Muscle layer of colon (tissue), 2 donors: ENCODE data around the gene MED13L.
"Not testable (repeated sequence)": the region's sequence is repeated elsewhere in the genome, so short reads cannot be mapped to it uniquely, and the experiment has no call there.

Source experiments
- H3K27ac ChIP-seq: one replicate; pipeline ENCODE4 v1.7.0; 2013; ENCODE audit warnings: low read depth, mild to moderate bottlenecking, low read length, moderate library complexity
- H3K27me3 ChIP-seq, 2 donors: one replicate each; pipeline ENCODE4 v1.7.0; 2013; ENCODE audit warnings: low read length in 2 of 2, mild to moderate bottlenecking in 2 of 2; ENCODE audit not compliant: insufficient read depth in 2 of 2, control insufficient read depth in 1 of 2
- H3K36me3 ChIP-seq: one replicate; pipeline ENCODE4 v1.7.0; 2013; ENCODE audit warnings: mild to moderate bottlenecking, low read length; ENCODE audit not compliant: insufficient read depth
- H3K4me1 ChIP-seq: one replicate; pipeline ENCODE4 v1.7.0; 2013; ENCODE audit warnings: mild to moderate bottlenecking, low read length; ENCODE audit not compliant: insufficient read depth
- H3K4me3 ChIP-seq, 2 donors: one replicate each; pipeline ENCODE4 v1.7.0; 2013; ENCODE audit warnings: low read length in 2 of 2, low read depth in 1 of 2, mild to moderate bottlenecking in 1 of 2, moderate library complexity in 1 of 2
- H3K9ac ChIP-seq: one replicate; pipeline ENCODE4 v1.7.0; 2013; ENCODE audit warnings: low read length
- H3K9me3 ChIP-seq: one replicate; pipeline ENCODE4 v1.7.0; 2013; ENCODE audit warnings: mild to moderate bottlenecking, low read length
- donor health status: abdominal sarcoma.
- donor health status: Adenocarcinoma of cecum.

Gene MED13L

DNA sequence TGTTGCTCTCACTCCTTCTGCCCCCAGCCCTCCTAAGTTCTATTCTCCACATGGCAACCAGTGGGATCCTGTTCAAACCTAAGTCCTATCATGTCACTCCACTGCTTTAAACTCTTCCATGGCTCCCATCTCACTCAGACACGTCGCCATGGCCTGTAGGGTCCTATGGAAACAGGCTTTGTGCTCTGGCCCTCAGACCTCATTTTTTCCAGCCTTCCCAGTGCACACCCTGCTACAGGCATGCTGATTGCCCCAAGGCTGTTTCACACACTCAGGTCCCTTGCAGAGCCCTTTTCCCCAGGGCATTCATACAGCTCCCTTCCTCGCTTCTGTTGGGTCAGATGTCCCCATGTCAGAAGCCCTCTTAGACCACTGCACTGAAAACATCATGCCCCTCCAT lies 11.2 kb upstream of the MED13L start:
- H3K27me3 ChIP-seq = no peaks in the 10 kb centered on the region
- no peak overlapping the region for H3K4me3 ChIP-seq
- H3K36me3 ChIP-seq = no peaks in the 10 kb centered on the region
- H3K4me1 ChIP-seq = no peaks in the 10 kb centered on the region
- no peaks in the 10 kb centered on the region for H3K9me3 ChIP-seq
- no peak overlapping the region for H3K9ac ChIP-seq
- H3K27ac ChIP-seq = no peak overlapping the region

DNA sequence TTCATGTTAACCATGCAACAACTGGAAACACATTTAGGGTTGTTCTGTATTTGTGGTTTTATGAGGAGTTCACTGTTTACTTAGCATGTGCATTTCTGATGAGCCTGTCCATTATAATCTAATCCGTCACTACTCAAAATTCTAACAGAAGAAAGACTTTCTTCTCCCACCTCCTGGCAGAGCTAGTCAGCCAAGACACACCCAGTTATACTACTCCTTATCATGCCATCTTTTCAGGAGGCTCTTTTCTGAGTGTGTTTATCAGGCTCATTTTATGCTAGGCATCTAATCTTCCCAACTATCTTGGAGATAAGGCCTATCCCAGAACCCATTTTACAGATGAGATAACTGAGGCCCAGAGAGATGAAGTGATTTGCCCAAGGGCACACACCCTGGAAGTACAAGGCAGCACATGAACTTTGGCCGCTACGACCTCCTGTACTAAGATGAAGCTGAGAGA lies 10.4 kb upstream of the MED13L start:
- H3K27ac ChIP-seq = no peak overlapping the region
- H3K4me1 ChIP-seq = no peaks in the 10 kb centered on the region
- no peaks in the 10 kb centered on the region for H3K36me3 ChIP-seq
- no peaks in the 10 kb centered on the region for H3K27me3 ChIP-seq
- H3K9me3 ChIP-seq = no peaks in the 10 kb centered on the region
- no peak overlapping the region for H3K4me3 ChIP-seq
- H3K9ac ChIP-seq = no peak overlapping the region

DNA sequence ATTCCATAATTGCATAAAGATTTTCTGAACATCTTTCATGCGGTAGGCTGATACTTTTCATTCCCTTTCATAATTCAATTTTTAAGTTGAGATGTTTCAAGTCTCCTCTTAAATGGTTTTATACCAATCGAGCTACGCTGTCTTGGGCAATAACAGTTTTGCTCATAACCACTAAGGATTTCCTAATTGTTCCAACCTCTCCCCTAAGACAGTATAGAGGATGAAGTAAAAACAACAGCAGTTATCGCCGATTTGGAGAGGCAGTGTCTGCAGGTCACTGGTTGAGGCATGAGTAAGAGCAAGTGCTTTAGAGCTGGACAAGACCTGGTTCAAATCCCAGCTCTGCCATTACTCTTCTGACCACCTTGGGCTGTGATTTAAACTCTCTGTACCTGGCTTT lies 6.9 kb upstream of the MED13L start:
- Histone ChIP-seq H3K9me3 (no peaks in the 10 kb centered on the region), H3K4me3 (no peak overlapping the region), H3K36me3 (no peaks in the 10 kb centered on the region), H3K4me1 (no peaks in the 10 kb centered on the region), H3K9ac (no peak overlapping the region), H3K27me3 (no peaks in the 10 kb centered on the region), H3K27ac (no peak overlapping the region)

DNA sequence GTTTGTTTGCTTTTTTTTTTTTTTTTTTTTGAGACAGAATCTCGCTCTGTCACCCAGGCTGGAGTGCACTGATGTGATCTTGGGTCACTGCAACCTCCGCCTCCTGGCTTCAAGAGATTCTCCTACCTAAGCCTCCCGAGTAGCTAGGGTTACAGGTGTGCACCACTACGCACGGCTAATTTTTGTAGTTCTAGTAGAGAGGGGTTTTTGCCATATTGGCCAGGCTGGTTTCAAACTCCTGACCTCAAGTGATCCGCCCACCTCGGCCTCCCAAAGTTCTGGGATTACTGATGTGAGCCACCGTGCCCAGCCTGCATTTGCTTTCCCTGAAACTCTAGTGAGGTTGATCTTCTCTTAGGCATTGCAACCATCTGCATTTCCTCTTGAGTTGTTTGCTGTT lies 6.4 kb upstream of the MED13L start:
- not testable (repeated sequence) for H3K27ac ChIP-seq, H3K4me3 ChIP-seq, H3K9ac ChIP-seq, H3K9me3 ChIP-seq, H3K4me1 ChIP-seq, H3K36me3 ChIP-seq, H3K27me3 ChIP-seq

DNA sequence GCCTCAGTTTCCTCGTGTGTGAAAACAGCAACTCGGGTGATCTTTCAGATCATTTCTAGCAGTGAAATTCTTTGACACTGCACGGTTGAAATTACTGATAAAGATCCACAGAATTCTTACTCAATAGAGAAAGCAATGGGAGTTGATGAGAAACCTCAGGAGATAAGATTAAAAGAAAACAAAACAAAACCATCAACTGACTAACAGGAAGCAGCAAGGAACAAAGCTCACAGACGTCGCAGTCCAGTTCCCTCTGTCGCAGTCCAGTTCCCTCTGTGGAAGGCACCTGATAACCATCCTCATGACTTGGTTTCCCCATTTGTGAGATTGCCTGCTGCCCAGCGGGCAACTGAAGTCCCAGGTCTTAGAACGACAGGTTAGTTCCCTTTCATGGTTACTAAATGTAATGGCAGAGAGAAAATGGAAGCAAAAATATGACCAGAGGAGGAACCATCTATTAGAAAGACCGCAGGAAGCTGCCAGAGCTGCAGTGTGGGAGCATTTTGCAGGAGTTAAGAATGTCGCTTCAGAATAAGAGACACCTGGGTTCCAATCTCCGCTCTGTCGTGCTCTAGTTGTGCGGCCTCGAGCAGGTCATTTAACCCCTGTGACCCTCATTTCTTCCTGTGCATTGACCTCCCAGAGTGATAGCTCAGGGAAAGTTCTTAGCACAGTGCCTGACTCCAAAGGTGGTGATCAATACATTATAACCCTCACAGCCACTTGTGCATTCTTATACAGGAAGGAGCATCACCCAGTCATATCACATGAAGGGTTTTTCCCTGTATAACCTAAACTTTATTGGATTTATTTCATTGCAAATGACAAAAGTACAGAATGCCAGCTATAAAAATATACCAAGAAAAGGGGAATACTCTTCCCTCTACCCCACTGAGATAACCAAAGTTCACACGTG lies 5.1 kb upstream of the MED13L start:
- no peak overlapping the region for H3K27ac ChIP-seq
- H3K27me3 ChIP-seq = no peaks in the 10 kb centered on the region
- H3K36me3 ChIP-seq = no peaks in the 10 kb centered on the region
- no peak overlapping the region for H3K9ac ChIP-seq
- H3K4me1 ChIP-seq = peaks cover 5% of the 10 kb centered on the region
- no peak overlapping the region for H3K4me3 ChIP-seq
- H3K9me3 ChIP-seq = no peaks in the 10 kb centered on the region

DNA sequence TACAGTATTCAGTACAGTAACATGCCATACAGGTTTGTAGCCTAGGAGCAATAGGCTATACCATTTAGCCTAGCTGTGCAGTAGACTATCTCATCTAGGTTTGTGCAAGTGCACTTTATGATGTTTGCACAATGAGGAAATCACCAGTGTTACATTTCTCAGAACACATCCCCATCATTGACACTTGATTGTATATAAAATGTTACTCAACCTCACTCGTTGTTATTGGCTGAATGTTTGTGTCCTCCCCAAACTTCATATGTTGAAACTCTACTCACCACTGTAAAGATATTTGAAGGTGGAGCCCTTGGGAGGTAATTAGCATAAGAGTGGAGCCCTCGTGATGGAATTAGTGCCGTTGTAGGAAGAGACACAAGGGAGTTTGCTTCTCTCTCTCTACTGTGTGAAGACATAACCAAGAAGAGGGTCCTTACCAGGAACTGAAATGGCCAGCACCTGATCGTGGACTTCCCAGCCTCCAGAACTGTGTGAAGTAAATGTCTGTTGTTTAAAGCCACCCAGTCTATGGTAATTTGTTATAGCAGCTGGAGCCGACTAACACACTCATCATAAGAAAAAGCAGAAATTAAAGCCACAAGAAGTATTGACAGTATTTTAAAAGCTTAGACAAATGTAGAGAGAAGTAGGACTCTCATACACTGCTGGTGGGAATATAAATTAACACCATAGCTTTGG lies 3.2 kb upstream of the MED13L start:
- H3K9me3 ChIP-seq = no peaks in the 10 kb centered on the region
- no peak overlapping the region for H3K9ac ChIP-seq
- peaks cover 5% of the 10 kb centered on the region for H3K4me1 ChIP-seq
- no peaks in the 10 kb centered on the region for H3K36me3 ChIP-seq
- no peak overlapping the region for H3K4me3 ChIP-seq
- no peak overlapping the region for H3K27ac ChIP-seq
- H3K27me3 ChIP-seq = no peaks in the 10 kb centered on the region

DNA sequence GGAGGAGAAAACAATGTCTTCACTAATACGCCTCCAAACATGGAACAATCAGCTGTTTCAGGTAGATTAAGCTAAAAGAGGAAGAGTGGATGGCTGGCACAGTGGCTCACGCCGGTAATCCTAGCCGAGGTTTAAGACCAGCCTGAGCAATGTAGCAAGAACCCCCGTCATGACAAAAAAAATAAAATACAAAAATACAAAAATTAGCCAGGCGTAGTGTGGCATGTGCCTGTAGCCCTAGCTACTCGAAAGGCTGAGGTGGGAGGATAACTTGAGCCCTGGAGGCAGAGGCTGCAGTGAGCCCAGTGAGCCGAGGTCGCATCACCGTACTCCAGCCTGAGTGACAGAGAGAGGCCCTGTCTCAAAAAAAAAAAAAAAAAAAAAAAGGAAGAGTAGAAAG lies 1.2 kb upstream of the MED13L start:
- H3K9me3 ChIP-seq = no peaks in the 10 kb centered on the region
- no peak overlapping the region for H3K4me3 ChIP-seq
- no peak overlapping the region for H3K9ac ChIP-seq
- no peaks in the 10 kb centered on the region for H3K27me3 ChIP-seq
- H3K4me1 ChIP-seq = peaks cover 10% of the 10 kb centered on the region
- H3K27ac ChIP-seq = no peak overlapping the region
- H3K36me3 ChIP-seq = no peaks in the 10 kb centered on the region

DNA sequence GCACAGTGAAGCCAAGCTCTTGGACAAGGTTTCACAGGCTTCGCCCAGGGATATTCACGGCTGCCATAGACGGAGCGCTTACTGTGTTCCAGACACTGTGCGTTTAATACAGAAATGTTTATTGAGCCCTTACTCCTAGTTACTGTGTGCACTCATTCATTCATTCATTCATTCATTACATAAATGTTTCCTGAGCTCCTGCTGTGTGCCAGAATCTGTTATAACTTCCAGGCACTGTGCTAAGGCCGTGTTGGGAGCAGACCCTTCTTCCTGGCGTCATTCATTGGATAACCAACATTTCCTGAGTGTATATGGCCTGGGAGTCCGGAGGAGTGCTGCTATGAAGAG lies 760 bp upstream of the MED13L start:
- Histone ChIP-seq H3K9ac (no peak overlapping the region), H3K4me3 (peak overlapping the region; percentile 41 to 45), H3K9me3 (no peaks in the 10 kb centered on the region), H3K4me1 (peaks cover 14% of the 10 kb centered on the region), H3K27ac (peak overlapping the region; percentile 63), H3K27me3 (no peaks in the 10 kb centered on the region), H3K36me3 (no peaks in the 10 kb centered on the region)

DNA sequence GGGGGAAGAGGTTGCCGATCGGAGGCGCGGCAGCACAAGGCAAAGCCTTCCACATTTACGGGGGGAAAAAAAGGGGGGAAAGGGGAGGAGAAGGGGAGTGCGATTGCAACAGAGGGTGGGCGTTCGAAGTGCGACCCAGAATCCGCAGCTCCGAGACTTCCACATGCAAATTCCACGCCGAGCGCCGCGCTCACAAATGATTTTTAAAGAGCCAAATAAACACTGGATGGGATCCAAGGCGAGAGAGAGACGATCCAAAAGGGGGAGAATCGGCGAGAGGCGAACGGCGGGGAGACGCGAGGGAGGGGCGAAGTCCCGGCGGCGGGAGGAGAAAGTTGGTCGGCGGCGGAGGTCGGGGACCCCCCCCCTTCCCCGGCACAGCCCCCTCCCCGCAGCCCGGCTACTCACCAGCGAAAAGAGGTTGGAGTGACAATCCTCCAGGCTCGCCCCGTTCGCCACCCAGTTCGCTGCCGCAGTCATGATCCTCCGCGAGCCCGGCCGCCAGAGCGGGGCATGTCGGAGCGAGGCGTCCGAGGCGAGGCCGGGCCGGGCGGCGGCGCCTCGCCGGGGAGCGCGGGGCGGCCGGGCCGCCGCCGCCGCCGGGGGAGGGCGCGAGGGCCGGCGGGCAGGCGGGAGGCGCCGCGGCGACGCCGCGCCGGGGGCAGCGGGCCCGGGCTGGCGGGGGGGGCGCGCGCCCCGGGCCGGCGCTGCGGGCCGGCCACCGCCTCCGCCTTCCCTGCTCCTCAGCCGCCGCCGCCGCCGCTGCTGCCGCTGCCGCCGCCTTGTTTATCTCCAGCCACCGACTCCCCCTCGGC lies 634 bp downstream of the MED13L start:
- Histone ChIP-seq H3K9me3 (no peaks in the 10 kb centered on the region), H3K4me3 (peak overlapping the region; percentile 72 to 86), H3K27ac (peak overlapping the region; percentile 85), H3K27me3 (no peaks in the 10 kb centered on the region), H3K36me3 (no peaks in the 10 kb centered on the region), H3K9ac (peak overlapping the region; percentile 56), H3K4me1 (peaks cover 14% of the 10 kb centered on the region)

DNA sequence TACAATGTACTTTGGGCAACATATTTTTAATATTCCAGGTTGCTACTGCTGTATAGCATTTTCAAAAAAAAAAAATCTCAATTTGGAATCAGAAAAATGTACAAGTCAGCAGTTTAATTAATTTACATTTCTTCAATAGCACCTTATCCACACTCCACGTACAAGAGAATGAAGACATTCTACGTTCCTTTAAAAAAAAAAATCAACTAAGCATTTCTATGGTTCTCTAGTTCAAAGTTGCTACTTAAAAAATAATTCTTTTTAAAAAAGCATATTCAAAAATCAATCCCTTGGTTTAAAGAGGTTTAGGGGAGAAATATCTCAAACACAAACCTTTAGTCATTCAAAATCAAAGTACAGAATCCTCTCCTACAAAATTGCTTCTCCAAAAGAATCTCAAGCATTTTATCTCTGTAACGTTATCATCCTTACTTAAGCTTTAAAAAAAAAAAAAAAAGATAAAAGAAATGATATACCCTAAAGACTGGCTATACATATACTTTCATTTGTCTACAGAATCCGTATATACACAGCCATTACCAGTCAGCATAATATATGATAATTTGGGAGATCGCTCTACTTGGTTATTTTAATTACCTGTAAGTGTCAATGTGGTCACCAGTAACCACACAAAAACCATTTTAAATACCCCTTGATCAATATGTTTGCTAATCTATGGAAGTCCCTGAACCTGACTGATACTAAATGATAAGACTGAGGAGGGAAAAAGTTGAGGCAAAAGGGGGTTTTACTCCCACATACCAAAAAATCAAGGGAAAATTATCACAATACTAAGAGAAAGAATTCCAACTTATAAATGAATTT lies 2.7 kb downstream of the MED13L start:
- Histone ChIP-seq H3K27ac (no peak overlapping the region), H3K9me3 (no peaks in the 10 kb centered on the region), H3K36me3 (no peaks in the 10 kb centered on the region), H3K4me3 (peak overlapping the region in 1 of 2 donors; percentile 36), H3K9ac (no peak overlapping the region), H3K27me3 (no peaks in the 10 kb centered on the region), H3K4me1 (peaks cover 20% of the 10 kb centered on the region)
